Activated CD4-positive, alpha-beta T cell treated with anti-CD3 and anti-CD28 coated beads, Interleukin-2, amount 10 ng/mL, durations not matched to agents 7 days and 5 days (primary cell): ENCODE data around the gene GUK1. TPM values are rescaled to one million over a fixed set of nuclear protein-coding genes. Genes with fewer than 3 reads are reported as not detected.

Experiments used
- CTCF ChIA-PET: fragments of 350-600 bp; sonication (Branson Sonifier 250); formaldehyde crosslinking; loops from one replicate; lab custom pipeline; 2021; ENCODE audit warnings: antibody characterized with exemption; lab: Charles Lee
- POLR2A ChIA-PET: fragments of 350-600 bp; sonication (Branson Sonifier 250); formaldehyde crosslinking; loops from one replicate; lab custom pipeline; 2021; ENCODE audit warnings: antibody characterized with exemption; lab: Charles Lee
- DNase-seq: peaks from one replicate; pipeline ENCODE4 v3.0.0-alpha.2; 2020
- H3K27ac Mint-ChIP-seq: one replicate; pipeline ENCODE4 v1.8.0; 2021; ENCODE audit warnings: mild to moderate bottlenecking, moderate library complexity, mixed read lengths
- H3K27me3 Mint-ChIP-seq: one replicate; pipeline ENCODE4 v1.8.0; 2021; ENCODE audit warnings: mixed read lengths
- H3K36me3 Mint-ChIP-seq: one replicate; pipeline ENCODE4 v1.8.0; 2021; ENCODE audit warnings: low read depth, mixed read lengths
- H3K4me1 Mint-ChIP-seq: one replicate; pipeline ENCODE4 v1.8.0; 2021; ENCODE audit warnings: mixed read lengths
- H3K4me3 Mint-ChIP-seq: one replicate; pipeline ENCODE4 v1.8.0; 2021; ENCODE audit warnings: mild to moderate bottlenecking, moderate library complexity, mixed read lengths
- H3K9me3 Mint-ChIP-seq: one replicate; pipeline ENCODE4 v1.8.0; 2021; ENCODE audit warnings: mixed read lengths
- total RNA-seq, 2 experiments: library from RNA; stranded (reverse); gene quantifications; one replicate each; pipeline ENCODE4 v1.2.3, GENCODE V29; 2021

The GUK1 gene
- total RNA-seq, 2 experiments from 2014 or later, result 207 to 260 TPM

- Mint-ChIP-seq H3K4me1 (peaks cover 34% of the 10 kb centered on the region), H3K4me3 (peak overlapping the region; percentile 99), H3K36me3 (peaks cover 16% of the 10 kb centered on the region), H3K27me3 (peaks cover 4% of the 10 kb centered on the region), H3K9me3 (no peaks in the 10 kb centered on the region), H3K27ac (peak overlapping the region; percentile 100)
- CTCF ChIA-PET, result interaction anchor here (1.1 to 11.0 kb wide), 5 partner anchors 10 to 143 kb away, joined by 3 to 104 read pairs (median 5); partner anchors contain the start of gene IBA57
- DNase-seq, result peak; percentile 22
- POLR2A ChIA-PET, result no interaction called here
Observed at GRCh38 chr1:228142155-228142691, 2.1 kb downstream of the GUK1 start.

DNA sequence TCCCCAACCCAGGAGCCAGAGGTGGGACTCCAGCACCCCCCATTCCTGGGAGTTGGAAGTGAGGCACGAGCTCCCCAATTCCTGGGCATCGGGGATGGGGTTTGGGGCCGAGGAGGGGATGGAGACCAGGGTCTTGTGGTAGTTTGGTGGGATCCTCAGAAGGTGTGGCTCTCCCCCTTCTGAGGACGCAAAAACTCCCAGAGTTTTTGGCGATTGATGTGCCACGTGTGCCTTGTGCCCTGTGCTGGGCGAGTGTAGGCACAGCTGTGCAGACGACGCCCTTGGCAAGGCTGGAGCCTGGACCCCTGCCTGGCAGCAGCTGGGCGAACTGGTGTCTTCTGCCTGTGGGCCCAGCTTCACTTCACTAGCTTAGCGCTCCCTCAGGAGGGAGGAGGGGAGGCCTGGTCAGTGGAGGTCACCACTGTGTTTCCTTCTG is 2.6 kb downstream of the GUK1 start:
- Mint-ChIP-seq H3K36me3 (peaks cover 16% of the 10 kb centered on the region), H3K27ac (peak overlapping the region; percentile 100), H3K4me1 (peaks cover 33% of the 10 kb centered on the region), H3K9me3 (no peaks in the 10 kb centered on the region), H3K4me3 (peak overlapping the region; percentile 99), H3K27me3 (no peaks in the 10 kb centered on the region)
- ChIA-PET CTCF (interaction anchor here (0.8 to 11.0 kb wide), 5 partner anchors 11 to 143 kb away, joined by 3 to 104 read pairs (median 5); partner anchors contain the start of gene IBA57), POLR2A (no interaction called here)
- no peak for DNase-seq

GRCh38 chr1:228143480-228144192 is 3.6 kb downstream of the GUK1 start:
- H3K4me1 Mint-ChIP-seq, result peaks cover 33% of the 10 kb centered on the region
- DNase-seq, result no peak
- ChIA-PET CTCF (interaction anchor here (0.8 to 11.0 kb wide), 5 partner anchors 10 to 27 kb away, joined by 3 to 104 read pairs (median 4); partner anchors contain the start of gene IBA57), POLR2A (no interaction called here)
- H3K27ac Mint-ChIP-seq, result peak overlapping the region; percentile 55
- H3K27me3 Mint-ChIP-seq, result no peaks in the 10 kb centered on the region
- H3K9me3 Mint-ChIP-seq, result no peaks in the 10 kb centered on the region
- peak overlapping the region; percentile 99 for H3K4me3 Mint-ChIP-seq
- H3K36me3 Mint-ChIP-seq, result peaks cover 16% of the 10 kb centered on the region

DNA sequence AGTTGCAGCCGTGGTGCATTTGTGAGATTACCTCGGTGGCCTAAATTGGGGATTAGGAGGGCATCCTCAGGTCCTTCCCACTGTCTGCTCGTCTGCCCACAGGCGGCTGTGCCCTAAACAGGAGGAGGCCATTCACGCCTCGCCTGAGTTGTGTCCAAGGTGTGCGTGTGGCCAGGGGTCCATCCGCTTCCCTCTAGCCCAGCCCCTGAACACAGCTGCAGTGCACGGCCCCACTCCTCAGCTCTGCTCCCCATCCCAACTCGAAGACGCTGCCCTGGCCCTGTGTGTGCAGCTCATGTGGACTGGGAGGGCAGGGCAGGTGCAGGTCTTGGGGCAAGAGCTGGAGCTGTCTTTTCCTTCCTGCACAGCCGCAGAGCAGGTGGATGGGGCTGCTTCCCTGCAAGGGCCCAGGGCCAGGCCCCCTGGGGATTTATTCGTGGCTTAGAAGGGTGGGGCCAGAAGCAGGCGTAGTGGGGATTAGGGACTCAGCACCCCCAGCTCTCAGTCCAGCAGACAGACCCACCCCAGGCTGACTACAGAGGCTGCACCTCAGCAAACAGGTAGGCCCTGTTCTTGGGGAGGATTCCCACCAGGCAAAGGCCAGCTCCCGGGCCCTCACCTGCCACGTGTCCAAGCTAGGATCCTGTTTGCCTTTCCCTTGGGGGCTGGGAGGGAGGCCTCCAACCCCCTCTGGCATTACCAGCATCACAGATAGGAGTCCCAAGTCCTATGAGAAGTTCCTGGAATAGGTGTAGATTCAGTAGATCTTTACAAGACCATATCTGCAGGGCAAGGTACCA is 4.3 kb downstream of the GUK1 start:
- no peak for DNase-seq
- H3K4me1 Mint-ChIP-seq, result peaks cover 33% of the 10 kb centered on the region
- H3K9me3 Mint-ChIP-seq, result no peaks in the 10 kb centered on the region
- H3K27ac Mint-ChIP-seq, result peak overlapping the region; percentile 55
- H3K36me3 Mint-ChIP-seq, result peaks cover 16% of the 10 kb centered on the region
- no peaks in the 10 kb centered on the region for H3K27me3 Mint-ChIP-seq
- ChIA-PET POLR2A (no interaction called here), CTCF (interaction anchor here (1.3 to 11.0 kb wide), 3 partner anchors 14 to 26 kb away, joined by 3 to 104 read pairs (median 4); partner anchors contain the start of gene IBA57)
- no peak overlapping the region for H3K4me3 Mint-ChIP-seq

- POLR2A ChIA-PET, result no interaction called here
- CTCF ChIA-PET, result interaction anchor here (1.3 to 11.0 kb wide), 2 partner anchors 14 to 20 kb away, joined by 4 to 104 read pairs; partner anchors contain the start of gene IBA57
- peaks cover 16% of the 10 kb centered on the region for H3K36me3 Mint-ChIP-seq
Observed at GRCh38 chr1:228144993-228145343, 4.9 kb downstream of the GUK1 start.

DNA sequence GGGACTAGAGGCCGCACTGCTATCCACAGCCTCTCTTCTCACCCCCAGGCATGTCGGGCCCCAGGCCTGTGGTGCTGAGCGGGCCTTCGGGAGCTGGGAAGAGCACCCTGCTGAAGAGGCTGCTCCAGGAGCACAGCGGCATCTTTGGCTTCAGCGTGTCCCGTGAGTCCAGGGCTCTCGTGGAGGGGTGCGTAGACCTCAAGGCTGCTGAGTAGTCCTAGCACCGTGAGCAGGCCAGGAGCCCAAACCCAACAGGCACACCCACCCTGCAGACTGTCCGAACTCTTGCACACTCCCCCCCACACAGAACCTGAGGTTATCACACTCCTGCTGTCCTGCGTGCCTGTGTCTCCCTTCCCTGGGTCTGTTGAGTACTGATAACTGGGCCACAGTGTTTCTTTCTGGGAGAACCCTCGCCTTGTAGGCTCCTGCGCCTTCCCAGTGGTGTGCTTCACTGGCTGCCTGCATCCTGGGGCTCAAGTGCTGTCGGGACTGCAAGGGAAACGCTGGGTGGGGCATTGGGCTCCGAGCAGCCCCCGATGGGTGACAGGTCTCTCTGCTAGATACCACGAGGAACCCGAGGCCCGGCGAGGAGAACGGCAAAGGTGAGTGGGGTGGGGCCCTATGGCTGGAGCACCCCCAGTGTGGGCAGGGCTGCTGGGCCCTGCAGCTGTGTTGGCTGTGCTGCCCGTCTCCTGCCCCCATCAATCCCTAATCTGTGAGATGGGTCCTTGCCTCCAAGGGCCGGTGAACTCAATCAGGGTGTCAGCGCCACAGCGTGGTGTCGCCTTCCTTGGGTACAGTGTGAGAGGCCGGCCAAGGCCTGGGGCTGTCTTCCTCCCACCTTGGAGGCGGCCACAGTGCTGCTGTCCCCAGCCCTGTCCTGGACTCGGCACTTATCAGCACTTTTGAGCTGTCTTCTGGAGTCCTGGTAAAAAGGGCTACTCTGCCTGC is 5.7 kb downstream of the GUK1 start:
- DNase-seq, result no peak
- POLR2A ChIA-PET, result no interaction called here
- H3K9me3 Mint-ChIP-seq, result no peaks in the 10 kb centered on the region
- no peak overlapping the region for H3K27ac Mint-ChIP-seq
- no peaks in the 10 kb centered on the region for H3K27me3 Mint-ChIP-seq
- H3K4me1 Mint-ChIP-seq, result peaks cover 29% of the 10 kb centered on the region
- CTCF ChIA-PET, result interaction anchor here (11.0 kb wide), 1 partner anchor 19 kb away, joined by 104 read pairs; the partner anchor contains the start of gene IBA57
- H3K4me3 Mint-ChIP-seq, result no peak overlapping the region
- peaks cover 16% of the 10 kb centered on the region for H3K36me3 Mint-ChIP-seq

More at GRCh38 chr1:228144993-228145343, 4.9 kb downstream of the GUK1 start:
- no peaks in the 10 kb centered on the region for H3K9me3 Mint-ChIP-seq
- peaks cover 29% of the 10 kb centered on the region for H3K4me1 Mint-ChIP-seq
- no peak overlapping the region for H3K4me3 Mint-ChIP-seq
- no peaks in the 10 kb centered on the region for H3K27me3 Mint-ChIP-seq
- no peak for DNase-seq
- no peak overlapping the region for H3K27ac Mint-ChIP-seq

DNA sequence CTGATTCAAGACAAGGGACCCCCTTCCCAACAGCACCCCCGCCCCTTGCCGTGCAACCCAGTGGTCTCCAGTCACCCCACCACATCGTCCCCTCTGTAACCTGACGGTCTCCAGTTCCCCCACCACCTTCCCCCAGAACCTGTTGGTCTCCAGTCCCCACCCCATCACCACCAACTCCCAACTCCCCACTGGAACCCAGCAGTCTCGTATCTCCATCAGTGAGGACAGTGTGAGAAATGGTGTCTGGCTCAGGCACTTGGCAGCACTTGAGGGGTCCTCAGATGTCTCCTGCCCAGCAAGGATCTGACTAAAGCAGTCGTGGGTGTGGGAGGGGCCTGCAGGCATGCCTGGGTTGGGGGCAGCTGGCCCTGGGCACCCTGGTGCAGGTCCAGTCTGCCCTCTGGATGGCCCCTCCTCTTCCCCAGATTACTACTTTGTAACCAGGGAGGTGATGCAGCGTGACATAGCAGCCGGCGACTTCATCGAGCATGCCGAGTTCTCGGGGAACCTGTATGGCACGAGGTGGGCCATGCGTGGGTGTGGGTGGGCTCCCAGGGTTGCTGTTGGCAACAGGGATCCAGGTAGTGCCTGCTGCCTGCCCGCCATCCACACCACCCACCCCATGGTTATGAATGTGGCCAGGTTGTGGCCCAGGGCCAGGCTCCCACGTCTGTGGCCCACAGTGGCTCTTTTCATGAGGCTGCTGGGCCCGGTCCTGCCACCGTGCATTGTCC is 6.5 kb downstream of the GUK1 start:
- no peak for DNase-seq
- H3K4me3 Mint-ChIP-seq, result no peak overlapping the region
- no peaks in the 10 kb centered on the region for H3K9me3 Mint-ChIP-seq
- H3K27me3 Mint-ChIP-seq, result no peaks in the 10 kb centered on the region
- ChIA-PET CTCF (interaction anchor here (11.0 kb wide), 1 partner anchor 18 kb away, joined by 104 read pairs; the partner anchor contains the start of gene IBA57), POLR2A (no interaction called here)
- no peak overlapping the region for H3K27ac Mint-ChIP-seq
- peaks cover 27% of the 10 kb centered on the region for H3K4me1 Mint-ChIP-seq
- peaks cover 9% of the 10 kb centered on the region for H3K36me3 Mint-ChIP-seq

GRCh38 chr1:228147151-228147693 is 7.1 kb downstream of the GUK1 start:
- CTCF ChIA-PET, result interaction anchor here (11.0 kb wide), 1 partner anchor 18 kb away, joined by 104 read pairs; the partner anchor contains the start of gene IBA57
- H3K27ac Mint-ChIP-seq, result no peak overlapping the region
- no peaks in the 10 kb centered on the region for H3K9me3 Mint-ChIP-seq
- H3K4me3 Mint-ChIP-seq, result no peak overlapping the region
- peaks cover 7% of the 10 kb centered on the region for H3K36me3 Mint-ChIP-seq
- H3K27me3 Mint-ChIP-seq, result no peaks in the 10 kb centered on the region
- POLR2A ChIA-PET, result no interaction called here
- no peak for DNase-seq
- H3K4me1 Mint-ChIP-seq, result peaks cover 21% of the 10 kb centered on the region

DNA sequence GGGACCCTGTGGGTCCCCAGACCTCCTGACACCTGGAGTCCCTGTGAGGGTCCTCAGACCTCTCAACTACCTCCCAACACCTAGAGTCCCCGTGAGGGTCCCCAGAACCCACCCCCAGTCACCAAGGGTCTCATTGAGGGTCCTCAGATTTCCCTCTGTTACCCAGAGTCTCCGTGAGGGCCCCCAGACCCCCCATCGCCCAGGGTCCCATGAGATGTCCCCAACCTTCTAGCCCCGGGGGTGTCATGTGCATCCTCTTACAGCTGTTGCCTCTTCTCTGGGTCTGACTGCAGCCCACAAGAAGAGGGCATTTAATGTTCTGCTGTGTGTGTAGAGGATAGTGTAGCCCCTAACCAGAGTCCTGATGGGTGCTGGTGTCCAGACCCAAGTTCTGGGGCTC is 7.7 kb downstream of the GUK1 start:
- POLR2A ChIA-PET, result no interaction called here
- H3K4me1 Mint-ChIP-seq, result peaks cover 15% of the 10 kb centered on the region
- peaks cover 3% of the 10 kb centered on the region for H3K36me3 Mint-ChIP-seq
- H3K9me3 Mint-ChIP-seq, result no peaks in the 10 kb centered on the region
- no peaks in the 10 kb centered on the region for H3K27me3 Mint-ChIP-seq
- H3K4me3 Mint-ChIP-seq, result no peak overlapping the region
- no peak for DNase-seq
- no peak overlapping the region for H3K27ac Mint-ChIP-seq
- CTCF ChIA-PET, result interaction anchor here (1.9 kb wide), 1 partner anchor 20 kb away, joined by 5 read pairs; no protein-coding TSS in a partner anchor

GRCh38 chr1:228148196-228148861 is 8.2 kb downstream of the GUK1 start:
- POLR2A ChIA-PET, result no interaction called here
- Mint-ChIP-seq H3K4me1 (peaks cover 10% of the 10 kb centered on the region), H3K27me3 (no peaks in the 10 kb centered on the region), H3K9me3 (no peaks in the 10 kb centered on the region), H3K36me3 (no peaks in the 10 kb centered on the region), H3K27ac (no peak overlapping the region), H3K4me3 (no peak overlapping the region)
- no peak for DNase-seq
- CTCF ChIA-PET, result interaction anchor here (1.3 to 1.9 kb wide), 2 partner anchors 15 to 19 kb away, joined by 3 to 5 read pairs; no protein-coding TSS in a partner anchor
